Activated CD4-positive, alpha-beta T cell treated with anti-CD3 and anti-CD28 coated beads, Interleukin-2, amount 50 U/mL, for 1 hour (primary cell): ENCODE results near the gene ANXA1.
"Not testable (repeated sequence)": the region's sequence is repeated elsewhere in the genome, so short reads cannot be mapped to it uniquely, and the experiment has no call there.

Source experiments
- DNase-seq: peaks from one replicate; pipeline ENCODE4 v3.0.0-alpha.2; 2020

Gene ANXA1

GRCh38 chr9:73170185-73170957, 18.7 kb downstream of the ANXA1 start:
- DNase-seq, result no peak

- no peak for DNase-seq
Observed at GRCh38 chr9:73172901-73173215, 21.2 kb downstream of the ANXA1 start.

- DNase-seq, result no peak
Observed at GRCh38 chr9:73173557-73174329, 22.1 kb downstream of the ANXA1 start.

GRCh38 chr9:73174330-73174980, 22.8 kb downstream of the ANXA1 start:
- no peak for DNase-seq

- no peak for DNase-seq
Observed at GRCh38 chr9:73176450-73176875, 24.8 kb downstream of the ANXA1 start.

- DNase-seq, result no peak
Observed at GRCh38 chr9:73178044-73178443, 26.4 kb downstream of the ANXA1 start.

- no peak for DNase-seq
Observed at GRCh38 chr9:73179589-73179988, 27.9 kb downstream of the ANXA1 start.

- no peak for DNase-seq
Observed at GRCh38 chr9:73180403-73180802, 28.7 kb downstream of the ANXA1 start.

- no peak for DNase-seq
Observed at GRCh38 chr9:73182928-73183327, 31.3 kb downstream of the ANXA1 start.

- no peak for DNase-seq
Observed at GRCh38 chr9:73183428-73183827, 31.8 kb downstream of the ANXA1 start.

- DNase-seq, result no peak
Observed at GRCh38 chr9:73183917-73184861, 32.5 kb downstream of the ANXA1 start.

- not testable (repeated sequence) for DNase-seq
Observed at GRCh38 chr9:73191109-73191508, 39.4 kb downstream of the ANXA1 start.

GRCh38 chr9:73194284-73194683, 42.6 kb downstream of the ANXA1 start:
- no peak for DNase-seq

GRCh38 chr9:73199448-73199847, 47.8 kb downstream of the ANXA1 start:
- no peak for DNase-seq

GRCh38 chr9:73199886-73200285, 48.2 kb downstream of the ANXA1 start:
- DNase-seq, result no peak

- no peak for DNase-seq
Observed at GRCh38 chr9:73200694-73201452, 49.2 kb downstream of the ANXA1 start.

GRCh38 chr9:73202980-73203379, 51.3 kb downstream of the ANXA1 start:
- no peak for DNase-seq

- DNase-seq, result no peak
Observed at GRCh38 chr9:73204936-73205335, 53.3 kb downstream of the ANXA1 start.

GRCh38 chr9:73206851-73207250, 55.2 kb downstream of the ANXA1 start:
- DNase-seq, result no peak

- DNase-seq, result no peak
Observed at GRCh38 chr9:73210886-73211666, 59.4 kb downstream of the ANXA1 start.

- DNase-seq, result no peak
Observed at GRCh38 chr9:73213300-73213699, 61.6 kb downstream of the ANXA1 start.
